Stimulated activated CD4-positive, alpha-beta T cell treated with anti-CD3 and anti-CD28 coated beads, TNF-alpha, amount 100 ng/mL, for 24 hours (primary cell): ENCODE data around the gene WRNIP1.

ENCODE experiments used
- DNase-seq, 3 experiments: peaks; one replicate each; pipeline ENCODE4 v3.0.0-alpha.2; 2020; ENCODE audit warnings: low read depth in 3 of 3

WRNIP1 gene

GRCh38 chr6:2805031-2805430, 39.8 kb downstream of the WRNIP1 start:
- DNase-seq: no peak

- no peak for DNase-seq
Observed at GRCh38 chr6:2806644-2807043, 41.5 kb downstream of the WRNIP1 start.

- no peak for DNase-seq
Observed at GRCh38 chr6:2807342-2808090, 42.3 kb downstream of the WRNIP1 start.

- no peak for DNase-seq
Observed at GRCh38 chr6:2809015-2809414, 43.8 kb downstream of the WRNIP1 start.

GRCh38 chr6:2810092-2810671, 45.0 kb downstream of the WRNIP1 start:
- DNase-seq: no peak

GRCh38 chr6:2812695-2813094, 47.5 kb downstream of the WRNIP1 start:
- no peak for DNase-seq

- no peak for DNase-seq
Observed at GRCh38 chr6:2816158-2816557, 51.0 kb downstream of the WRNIP1 start.

- no peak for DNase-seq
Observed at GRCh38 chr6:2817903-2818443, 52.8 kb downstream of the WRNIP1 start.

- no peak for DNase-seq
Observed at GRCh38 chr6:2818593-2818992, 53.4 kb downstream of the WRNIP1 start.

GRCh38 chr6:2819115-2819514, 53.9 kb downstream of the WRNIP1 start:
- no peak for DNase-seq

- DNase-seq: no peak
Observed at GRCh38 chr6:2819978-2820377, 54.8 kb downstream of the WRNIP1 start.

- DNase-seq: no peak
Observed at GRCh38 chr6:2820415-2820814, 55.2 kb downstream of the WRNIP1 start.

GRCh38 chr6:2821554-2821953, 56.4 kb downstream of the WRNIP1 start:
- no peak for DNase-seq

- no peak for DNase-seq
Observed at GRCh38 chr6:2823104-2823850, 58.1 kb downstream of the WRNIP1 start.

GRCh38 chr6:2826131-2826530, 60.9 kb downstream of the WRNIP1 start:
- no peak for DNase-seq

- DNase-seq: no peak
Observed at GRCh38 chr6:2827142-2827541, 61.9 kb downstream of the WRNIP1 start.

- no peak for DNase-seq
Observed at GRCh38 chr6:2828629-2829028, 63.4 kb downstream of the WRNIP1 start.

- no peak for DNase-seq
Observed at GRCh38 chr6:2829253-2829652, 64.1 kb downstream of the WRNIP1 start.

GRCh38 chr6:2830183-2830582, 65.0 kb downstream of the WRNIP1 start:
- no peak for DNase-seq

GRCh38 chr6:2831392-2831791, 66.2 kb downstream of the WRNIP1 start:
- no peak for DNase-seq

GRCh38 chr6:2834262-2834661, 69.1 kb downstream of the WRNIP1 start:
- no peak for DNase-seq
